Stimulated activated CD8-positive, alpha-beta memory T cell treated with anti-CD3 and anti-CD28 coated beads, Interleukin-7, amount 100 ng/mL, for 24 hours (primary cell): ENCODE measurements around the gene FLRT3.

ENCODE experiments used
- DNase-seq: peaks from one replicate; pipeline ENCODE4 v3.0.0-alpha.2; 2020; ENCODE audit warnings: low read depth

The FLRT3 gene

GRCh38 chr20:14319704-14320103 lies 17.7 kb downstream of the FLRT3 start:
- DNase-seq: no peak

- DNase-seq: no peak
Observed at GRCh38 chr20:14313341-14314020, 23.9 kb downstream of the FLRT3 start.

DNA sequence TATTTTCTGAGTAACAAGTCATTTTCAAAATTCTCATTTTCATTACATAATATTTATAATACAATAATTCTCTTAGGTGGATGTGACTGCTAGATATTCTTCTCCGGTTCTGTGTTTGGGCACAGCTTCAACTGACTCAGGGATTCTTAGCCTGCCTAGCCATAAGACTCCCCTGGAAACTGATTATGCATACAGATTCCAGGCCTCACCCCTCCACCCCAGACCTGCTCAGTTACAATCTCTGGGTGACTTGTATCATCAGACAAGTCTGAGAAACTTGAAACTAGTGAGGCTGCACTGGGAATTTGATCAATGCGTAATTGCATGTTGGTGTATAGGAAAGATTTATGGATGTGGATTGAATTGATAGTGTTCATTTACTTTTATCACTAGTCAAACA lies 25.4 kb downstream of the FLRT3 start:
- no peak for DNase-seq

DNA sequence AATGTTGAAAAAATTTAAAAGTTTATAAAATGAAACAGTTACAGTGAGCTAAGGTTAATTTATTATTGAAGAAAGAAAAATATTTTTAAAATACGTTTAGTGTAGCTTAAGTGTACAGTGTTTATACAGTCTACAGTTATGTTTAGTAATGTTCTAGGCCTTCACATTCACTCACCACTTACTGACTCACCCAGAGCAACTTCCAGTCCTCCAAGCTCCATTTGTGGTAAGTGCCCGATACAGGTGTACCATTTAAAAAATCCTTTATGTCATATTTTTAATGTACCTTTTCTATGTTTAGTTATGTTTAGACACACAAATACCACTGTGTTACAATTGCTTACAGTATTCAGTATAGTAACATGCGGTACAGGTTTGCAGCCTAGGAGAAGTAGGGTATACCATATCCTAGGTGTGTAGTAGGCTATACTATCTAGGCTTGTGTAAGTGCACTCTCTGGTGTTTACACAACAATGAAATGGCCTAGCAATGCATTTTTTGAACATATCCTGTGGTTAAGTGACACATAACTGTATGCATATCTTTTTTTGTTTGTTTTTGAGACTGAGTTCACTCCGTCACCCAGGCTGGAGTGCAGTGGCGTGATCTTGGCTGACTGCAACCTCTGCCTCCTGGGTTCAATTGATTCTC lies 26.3 kb downstream of the FLRT3 start:
- DNase-seq: no peak

- DNase-seq: no peak
Observed at GRCh38 chr20:14307956-14308355, 29.5 kb downstream of the FLRT3 start.

DNA sequence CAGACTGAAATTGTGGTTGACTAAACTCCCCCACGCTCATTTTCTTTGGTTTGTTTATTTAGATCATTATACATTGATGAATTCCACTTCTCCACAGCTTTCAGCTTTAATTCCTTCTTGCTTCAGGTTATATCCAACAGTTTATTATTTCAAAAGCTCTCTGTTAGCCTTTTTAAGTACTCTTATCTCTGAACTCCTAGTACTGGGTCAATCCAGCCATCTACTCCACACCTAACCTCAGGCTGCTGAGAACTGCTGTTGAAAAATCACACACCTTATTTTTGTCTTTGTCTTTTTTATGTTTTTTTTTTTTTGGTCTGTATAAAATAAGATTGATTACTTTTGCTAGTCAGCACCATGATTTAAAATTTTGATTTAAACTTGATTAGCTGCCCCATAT lies 32.9 kb downstream of the FLRT3 start:
- no peak for DNase-seq

- no peak for DNase-seq
Observed at GRCh38 chr20:14303651-14304050, 33.8 kb downstream of the FLRT3 start.

- no peak for DNase-seq
Observed at GRCh38 chr20:14303106-14303505, 34.3 kb downstream of the FLRT3 start.

GRCh38 chr20:14299831-14300230 lies 37.6 kb downstream of the FLRT3 start:
- no peak for DNase-seq

GRCh38 chr20:14295770-14296309 lies 41.6 kb downstream of the FLRT3 start:
- no peak for DNase-seq

DNA sequence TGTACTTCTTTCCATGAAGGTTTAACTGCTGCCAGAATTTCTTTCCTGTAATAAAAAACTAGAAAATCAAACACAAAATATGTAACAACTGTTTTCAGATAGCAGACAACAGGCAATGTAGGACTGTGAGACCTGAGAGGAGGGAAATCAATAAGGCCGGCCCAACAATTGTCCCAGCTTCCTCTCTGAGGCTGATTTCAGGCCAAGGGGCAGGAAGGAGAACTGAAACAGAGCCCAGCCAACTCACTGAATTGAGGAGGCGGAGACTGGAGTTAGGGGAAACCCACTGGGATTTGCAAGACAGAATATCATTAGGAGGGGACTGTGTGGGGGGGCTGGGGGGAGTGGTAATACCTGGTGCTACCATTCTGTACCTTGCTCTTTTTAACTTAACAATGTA lies 42.2 kb downstream of the FLRT3 start:
- DNase-seq: no peak

DNA sequence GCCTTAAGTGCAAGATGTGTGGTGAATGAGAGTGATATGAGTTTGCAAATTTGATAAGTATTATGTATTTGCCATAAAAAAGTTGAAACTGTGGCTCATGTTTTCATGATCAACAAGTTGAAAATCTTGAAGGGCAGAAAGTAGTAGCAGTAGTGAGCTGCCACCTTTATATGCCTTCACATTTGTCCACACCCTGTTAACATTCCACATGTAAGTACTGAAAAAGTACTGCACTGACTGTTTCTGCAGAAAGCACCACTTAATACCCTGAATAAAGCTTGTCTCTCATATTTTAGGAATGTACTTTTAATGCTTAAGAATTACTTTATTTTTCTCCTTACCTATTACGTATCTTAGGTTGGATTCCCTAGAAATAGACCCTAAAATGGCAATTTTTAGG lies 45.9 kb downstream of the FLRT3 start:
- DNase-seq: no peak

DNA sequence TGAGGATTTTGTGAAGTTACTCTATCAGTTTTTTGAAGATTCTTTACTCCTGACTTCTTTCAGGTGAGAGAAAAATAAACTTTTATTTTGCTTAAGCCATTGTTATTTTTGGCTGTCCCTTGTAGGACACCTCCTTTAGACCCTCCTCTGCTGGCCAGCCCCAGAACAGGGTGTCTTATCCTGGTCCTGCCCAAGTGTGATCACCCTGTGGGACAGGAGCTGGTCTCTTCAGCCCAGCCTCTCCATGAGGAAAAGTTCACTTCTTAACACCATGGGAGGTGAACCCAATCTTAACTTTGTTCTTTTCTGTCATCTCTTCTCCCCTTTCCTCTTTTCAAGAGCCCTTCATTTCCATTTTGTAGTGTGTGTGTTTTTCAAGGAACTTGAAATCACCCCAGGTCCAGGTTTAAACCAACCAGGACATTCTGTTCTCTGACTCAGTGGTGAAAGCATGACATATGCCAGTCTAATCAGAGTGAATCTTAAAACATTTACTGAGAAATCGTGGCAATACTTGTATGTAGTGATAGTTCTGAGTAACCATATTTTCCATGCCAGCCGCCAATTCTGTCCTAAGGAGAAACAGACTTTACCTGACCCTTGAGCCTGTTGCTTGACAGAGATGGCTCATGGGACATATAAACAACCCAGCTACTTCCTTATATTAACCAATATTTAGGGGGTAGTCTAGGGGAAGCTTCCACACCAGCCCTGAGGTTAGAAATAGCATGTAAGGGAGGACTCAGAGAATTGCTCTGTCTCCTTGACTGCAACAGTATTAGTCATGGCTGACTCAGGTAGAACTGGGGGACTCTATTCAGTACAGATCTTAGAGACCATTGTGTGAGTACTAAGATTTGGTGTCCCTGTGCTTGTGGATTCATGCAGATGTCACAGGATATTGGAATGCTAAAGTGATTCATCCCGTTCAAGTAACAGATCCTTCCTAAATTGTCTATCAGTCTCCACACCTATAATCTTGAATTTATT lies 48.8 kb downstream of the FLRT3 start:
- no peak for DNase-seq

DNA sequence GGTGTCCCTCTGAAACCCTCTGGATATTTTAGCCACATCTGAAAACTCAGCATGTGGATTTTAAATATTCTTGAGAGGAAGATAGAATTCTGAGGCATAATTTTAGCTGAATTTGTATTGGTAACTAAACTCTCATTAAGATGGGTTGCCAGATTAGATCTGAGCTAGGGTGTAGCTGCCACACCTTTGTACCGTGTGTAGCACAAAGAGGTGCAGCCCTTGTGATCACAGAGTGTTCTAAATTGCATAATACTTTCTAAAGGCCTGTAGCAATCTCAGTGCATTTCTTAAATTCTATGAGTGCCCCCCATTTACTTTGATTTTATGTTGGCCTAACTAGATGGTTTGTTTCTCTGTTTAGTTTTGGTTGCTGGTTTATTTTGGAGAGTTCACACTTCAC lies 53.0 kb downstream of the FLRT3 start:
- DNase-seq: no peak

- DNase-seq: no peak
Observed at GRCh38 chr20:14282140-14282539, 55.3 kb downstream of the FLRT3 start.
